GM21619 (cell line): ENCODE results near the gene USP14.

Experiments
- ATAC-seq: cut with Tn5 transposase; IDR thresholded peaks from one replicate; pipeline ENCODE4 v1.9.1; 2021; ENCODE audit not compliant: unreplicated experiment

The USP14 gene

GRCh38 chr18:159037-159652 is 788 bp downstream of the USP14 start:
- ATAC-seq: no peak

- ATAC-seq: no peak
These were observed 1.6 kb downstream of the USP14 start for GRCh38 chr18:159933-160332.

- no peak for ATAC-seq
These were observed 2.6 kb downstream of the USP14 start for GRCh38 chr18:160831-161570.

DNA sequence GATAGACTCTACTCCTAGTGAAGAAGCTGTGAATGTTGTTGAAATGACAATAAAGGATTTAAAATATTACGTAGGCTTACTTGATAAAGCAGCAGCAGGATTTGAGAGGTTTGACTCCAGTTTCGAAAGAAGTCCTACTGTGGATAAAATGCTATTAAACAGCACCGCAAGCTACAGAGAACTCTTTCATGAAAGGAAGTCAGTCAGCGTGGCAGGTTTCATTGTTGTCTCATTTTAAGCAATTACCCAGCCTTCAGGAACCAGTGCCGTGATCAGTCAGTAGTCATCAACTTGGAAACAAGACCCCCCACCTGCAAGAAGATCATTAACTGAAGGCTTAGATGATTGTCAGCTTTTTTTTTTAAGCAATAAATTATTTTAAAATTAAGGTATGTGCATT is 14.0 kb downstream of the USP14 start:
- no peak for ATAC-seq

GRCh38 chr18:179499-179898 is 21.1 kb downstream of the USP14 start:
- ATAC-seq: no peak

DNA sequence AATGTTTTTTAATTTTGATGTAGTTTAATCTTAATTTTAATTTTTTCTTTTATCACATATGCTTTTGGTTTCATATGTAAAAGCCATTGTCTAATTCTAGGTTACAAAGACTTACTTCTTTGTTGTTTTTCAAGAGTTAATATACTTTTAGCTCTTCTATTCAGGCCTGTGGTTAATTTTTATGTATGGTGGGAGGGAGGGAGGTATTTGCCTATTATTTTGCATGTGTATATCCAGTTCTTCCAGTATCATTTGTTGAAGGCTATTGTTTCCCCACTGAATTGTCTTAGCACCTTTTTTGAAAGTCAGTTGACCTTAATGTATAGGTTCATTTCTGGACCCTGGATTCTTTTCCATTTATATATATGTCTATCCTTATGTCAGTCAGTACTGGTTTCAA is 23.4 kb downstream of the USP14 start:
- ATAC-seq: no peak

- ATAC-seq: no peak
These were observed 25.4 kb downstream of the USP14 start for GRCh38 chr18:183769-184168.

DNA sequence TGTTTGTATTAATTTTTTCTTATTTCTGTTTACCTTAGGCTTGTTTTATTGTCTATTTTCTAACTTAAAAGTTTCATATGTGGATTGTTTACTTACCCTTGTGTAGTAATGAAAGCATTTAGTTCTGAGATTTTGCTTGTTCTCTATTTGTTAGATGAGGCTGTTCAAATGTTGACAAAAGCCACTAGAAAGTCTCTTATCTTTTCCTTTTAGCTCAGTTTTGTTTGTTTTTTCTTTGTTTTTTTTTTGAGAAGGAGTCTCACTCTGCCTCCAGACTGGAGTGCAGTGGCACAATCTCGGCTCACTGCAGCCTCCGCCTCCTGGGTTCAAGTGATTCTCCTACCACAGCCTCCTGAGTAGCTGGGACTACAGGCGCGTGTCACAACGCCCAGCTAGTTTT is 30.9 kb downstream of the USP14 start:
- ATAC-seq: no peak

- no peak for ATAC-seq
These were observed 33.4 kb downstream of the USP14 start for GRCh38 chr18:191725-192124.

DNA sequence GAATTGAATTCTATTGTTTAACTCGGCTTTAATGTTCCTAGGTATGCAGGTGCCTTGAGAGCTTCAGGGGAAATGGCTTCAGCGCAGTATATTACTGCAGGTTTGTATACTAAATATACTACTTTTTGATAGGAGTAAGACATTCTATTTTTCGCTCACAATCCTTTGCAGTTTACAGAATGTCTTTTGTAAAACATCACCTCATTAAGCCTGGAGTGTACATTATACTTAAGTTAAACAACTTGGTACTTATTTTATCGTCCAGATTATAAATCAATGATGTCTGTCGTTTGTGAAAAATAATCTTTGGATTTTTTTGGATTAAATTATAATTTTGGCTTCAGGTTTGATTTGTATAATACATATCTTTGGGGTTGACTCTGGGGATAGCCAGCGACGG is 34.4 kb downstream of the USP14 start:
- ATAC-seq: no peak

DNA sequence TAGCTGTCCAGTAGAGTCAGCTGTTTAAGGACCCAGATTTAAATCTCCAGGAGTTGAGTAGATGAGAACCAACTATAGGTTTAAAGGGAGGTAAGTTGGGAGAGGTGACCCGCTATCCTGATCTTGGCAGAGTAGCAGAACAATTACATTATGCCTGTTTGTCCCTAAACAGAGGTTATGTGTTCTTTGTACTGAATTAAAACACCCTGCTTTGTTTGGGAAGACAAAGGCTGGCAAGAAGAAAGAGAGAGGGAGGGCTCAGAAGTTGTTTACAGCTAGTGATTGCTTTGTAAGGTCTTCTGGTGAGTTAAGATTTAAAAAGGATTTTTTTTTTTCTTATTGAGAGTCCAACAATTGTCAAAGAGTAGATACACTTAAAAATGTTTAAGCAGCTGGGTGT is 37.3 kb downstream of the USP14 start:
- ATAC-seq: no peak

DNA sequence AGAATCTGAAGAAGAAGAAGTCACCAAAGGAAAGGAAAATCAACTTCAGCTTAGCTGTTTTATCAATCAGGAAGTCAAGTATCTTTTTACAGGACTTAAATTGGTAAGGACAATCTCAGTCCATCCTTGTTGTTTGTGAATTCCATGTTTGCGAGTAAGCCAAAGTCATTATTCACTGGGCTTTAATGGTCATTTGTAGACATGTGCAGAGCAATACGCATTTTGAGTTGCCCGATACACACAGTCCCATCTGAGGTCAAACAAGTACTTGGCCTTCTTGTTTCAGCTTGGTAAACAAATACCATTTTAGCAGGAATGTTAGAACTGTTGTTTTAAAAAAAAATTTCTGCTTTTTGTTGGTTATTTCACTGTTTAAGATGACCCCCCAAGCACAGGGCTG is 40.9 kb downstream of the USP14 start:
- no peak for ATAC-seq

GRCh38 chr18:199768-200167 is 41.4 kb downstream of the USP14 start:
- ATAC-seq: no peak

DNA sequence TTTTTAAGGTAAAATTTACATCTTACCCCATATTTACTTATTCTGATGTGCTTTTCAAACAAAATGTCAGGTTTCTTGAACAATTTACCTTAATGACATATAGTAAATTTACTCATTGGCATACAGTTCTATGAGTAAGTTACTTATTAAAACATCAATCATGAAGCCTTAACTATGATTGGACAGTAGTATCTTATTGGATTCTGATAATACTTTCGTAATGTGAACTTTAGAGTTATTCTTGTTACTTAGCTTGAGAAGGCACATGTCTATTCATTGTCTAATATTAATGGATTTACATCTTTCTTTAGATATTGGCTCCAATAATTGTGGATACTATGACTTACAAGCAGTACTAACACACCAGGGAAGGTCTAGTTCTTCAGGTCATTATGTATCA is 51.7 kb downstream of the USP14 start:
- ATAC-seq: no peak

GRCh38 chr18:210733-211132 is 52.4 kb downstream of the USP14 start:
- ATAC-seq: no peak

DNA sequence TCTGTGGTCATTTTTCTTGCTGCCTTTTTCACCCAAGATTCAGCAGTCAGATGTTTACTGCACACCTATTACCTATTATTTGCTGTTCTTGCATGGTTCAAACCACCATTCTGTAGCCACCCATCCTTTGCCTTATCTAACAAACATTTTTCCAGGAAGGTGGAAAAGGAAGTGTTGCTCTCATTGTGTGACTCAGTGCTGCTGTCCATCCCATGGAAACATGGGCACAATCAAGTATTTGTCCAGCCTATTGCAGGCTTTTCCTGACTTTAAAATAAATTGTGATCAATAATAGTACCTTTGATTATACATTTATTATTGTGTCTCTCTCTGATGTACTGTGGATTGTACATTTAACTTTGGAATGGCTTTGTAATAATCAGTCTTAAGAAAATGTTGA is 53.2 kb downstream of the USP14 start:
- no peak for ATAC-seq

DNA sequence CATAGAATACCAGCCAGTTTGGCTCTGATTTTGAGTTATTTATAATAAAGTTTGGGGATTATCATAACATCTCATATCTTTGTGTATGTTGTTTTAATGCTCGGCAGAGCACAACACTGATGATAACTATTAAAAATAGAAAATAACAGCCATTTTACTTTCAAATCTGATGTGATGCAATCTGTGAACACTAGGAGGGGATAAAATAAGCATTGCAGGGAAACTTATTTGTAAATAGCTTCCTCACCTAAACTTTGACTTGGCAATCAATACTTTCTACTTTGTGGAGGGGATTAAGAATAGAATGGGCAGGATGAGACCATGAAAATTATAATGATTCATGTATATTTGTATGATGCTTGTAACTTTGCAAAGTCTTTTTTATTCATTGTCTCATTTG is 54.4 kb downstream of the USP14 start:
- no peak for ATAC-seq

DNA sequence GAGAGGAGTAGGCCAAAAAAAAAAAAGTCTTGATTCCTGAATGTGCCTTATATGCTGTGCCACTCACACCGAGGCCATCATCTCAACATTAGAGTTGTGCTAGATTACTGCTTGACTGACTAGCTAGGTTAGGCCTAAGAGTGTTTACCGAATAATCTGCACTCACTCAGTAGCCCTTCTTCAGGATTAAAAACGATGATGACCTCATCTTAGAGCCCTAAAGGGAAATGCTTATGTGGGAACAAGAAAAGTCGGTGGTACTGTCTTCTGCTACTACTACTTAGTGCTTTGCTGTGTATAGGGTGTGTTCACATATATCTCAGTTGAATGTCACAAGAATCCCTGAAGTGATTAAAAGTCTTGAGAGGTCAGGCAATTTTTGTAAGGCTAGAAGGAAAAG is 55.1 kb downstream of the USP14 start:
- no peak for ATAC-seq

- ATAC-seq: no peak
These were observed 55.6 kb downstream of the USP14 start for GRCh38 chr18:213966-214365.

- no peak for ATAC-seq
These were observed 57.2 kb downstream of the USP14 start for GRCh38 chr18:215448-216010.

GRCh38 chr18:217532-218336 is 59.4 kb downstream of the USP14 start:
- no peak for ATAC-seq

- no peak for ATAC-seq
These were observed 62.4 kb downstream of the USP14 start for GRCh38 chr18:220708-221107.
